Activated gamma-delta T cell treated with anti-CD3 and anti-CD28 coated beads, Interleukin-2, amount 50 U/mL, for 16 hours (primary cell): ENCODE measurements around the gene PHAF1.

ENCODE experiments used
- DNase-seq: peaks from one replicate; pipeline ENCODE4 v3.0.0-alpha.2; 2020; ENCODE audit warnings: low read depth

The PHAF1 gene

DNA sequence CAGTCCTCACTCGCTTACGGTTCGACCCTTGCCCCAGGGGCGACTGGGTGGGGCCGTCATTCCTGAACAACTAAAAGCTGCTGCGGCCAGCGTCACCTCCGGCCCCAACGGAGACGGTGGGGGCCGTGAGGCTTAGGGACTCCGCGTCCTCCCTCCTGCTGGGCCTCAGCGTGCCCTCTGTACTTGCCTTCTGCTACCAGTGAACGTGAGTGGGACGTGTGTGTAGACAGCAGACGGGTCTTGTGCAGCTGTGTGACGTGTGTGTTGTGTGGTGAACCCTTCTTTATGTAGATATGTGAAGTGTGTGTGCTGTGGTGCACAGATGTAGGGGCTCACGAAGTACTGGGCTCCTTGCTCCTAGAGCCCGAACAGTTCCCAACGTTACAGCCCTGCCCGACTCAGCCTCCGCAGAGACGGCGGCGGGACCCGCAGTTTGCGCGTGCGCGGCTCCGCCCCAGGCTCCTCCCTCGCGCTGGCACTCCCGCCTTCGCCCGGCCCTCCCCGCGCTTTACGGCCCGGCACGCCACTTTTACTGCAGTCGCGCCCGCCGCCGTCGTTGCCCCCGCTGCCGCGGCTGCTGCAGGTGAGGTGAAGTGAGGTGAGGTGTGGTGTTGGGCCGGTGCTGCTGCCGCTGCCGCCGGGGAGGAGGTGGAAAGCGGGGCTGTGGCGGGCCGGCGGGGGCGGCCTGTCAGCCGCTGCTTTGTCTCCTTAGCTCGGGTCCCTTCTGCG, at the start of gene PHAF1:
Gene PHAF1, plus strand, starts transcription at position 535 of the 729 bp plus-strand sequence. CDS start 235 bp downstream, outside the sequence.
- peak; percentile 94 for DNase-seq

DNA sequence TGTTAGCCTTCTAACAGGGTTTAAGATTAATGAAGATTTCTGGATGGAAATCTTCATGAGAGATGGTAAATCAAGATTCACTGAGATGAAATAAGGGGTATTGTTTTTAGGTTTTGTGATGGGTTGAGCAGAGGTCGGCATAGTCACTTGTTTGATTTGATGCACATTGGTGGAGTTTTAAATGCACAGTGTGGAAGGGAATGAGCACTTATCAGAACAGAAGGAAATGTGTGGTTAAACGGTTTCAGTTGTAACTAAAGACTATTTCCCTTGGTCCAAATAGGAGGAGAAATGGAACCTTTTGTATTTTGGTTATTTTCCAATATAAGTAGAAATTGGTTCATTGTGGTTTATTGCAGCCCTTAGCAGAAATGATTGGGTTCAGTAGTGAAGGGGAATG, 46.7 kb upstream of the PHAF1 start:
- no peak for DNase-seq

DNA sequence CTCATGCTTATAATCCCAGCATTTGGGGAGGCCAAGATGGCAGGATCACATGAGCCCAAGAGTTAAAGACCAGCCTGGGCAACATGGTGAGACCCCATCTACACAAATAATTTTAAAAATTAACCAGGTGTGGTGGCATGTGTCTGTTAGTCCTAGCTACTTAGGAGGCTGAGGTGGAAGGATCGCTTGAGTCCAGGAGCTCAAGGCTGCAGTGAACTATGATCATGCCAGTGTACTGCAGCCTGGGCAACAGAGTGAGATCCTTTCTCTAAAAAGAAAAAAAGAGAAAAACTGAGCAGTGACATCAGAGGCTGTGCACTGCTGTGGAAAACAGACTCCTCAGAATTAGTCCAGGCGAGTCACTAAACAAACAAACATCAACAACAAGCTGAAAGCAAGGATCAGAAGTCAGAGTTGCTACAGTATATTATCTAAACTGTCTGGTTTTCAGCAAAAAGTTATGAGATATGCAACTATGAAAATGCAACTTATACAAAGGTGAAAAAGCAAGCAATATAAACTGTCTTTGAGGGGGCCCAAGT, 41.5 kb upstream of the PHAF1 start:
- DNase-seq: no peak

DNA sequence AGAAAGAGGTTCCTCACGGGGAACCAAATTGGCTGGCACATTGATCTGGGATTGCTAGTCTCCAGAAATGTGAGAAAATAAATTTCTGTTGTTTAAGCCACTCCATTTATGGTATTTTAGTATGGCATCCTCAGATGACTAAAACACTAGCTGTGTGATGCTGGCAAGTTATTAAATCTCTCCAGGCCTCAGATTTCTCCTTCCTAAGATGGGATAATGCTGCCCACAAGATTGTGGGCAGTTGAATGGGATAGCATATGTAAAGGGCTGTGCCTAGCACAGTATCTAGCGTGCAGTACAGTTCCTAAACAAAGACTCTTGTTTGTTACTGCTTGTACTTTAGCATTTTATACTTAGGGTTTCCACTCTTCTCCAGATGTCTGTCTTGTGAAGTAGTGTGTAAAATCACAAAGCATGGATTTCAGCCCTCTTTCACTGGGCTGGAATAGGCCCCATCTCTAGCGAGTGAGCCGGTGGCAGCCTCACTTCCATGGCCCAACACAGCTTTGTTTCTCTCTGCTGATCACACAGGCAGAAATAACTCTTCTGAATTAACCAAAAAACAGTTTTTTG, 38.2 kb upstream of the PHAF1 start:
- no peak for DNase-seq

DNA sequence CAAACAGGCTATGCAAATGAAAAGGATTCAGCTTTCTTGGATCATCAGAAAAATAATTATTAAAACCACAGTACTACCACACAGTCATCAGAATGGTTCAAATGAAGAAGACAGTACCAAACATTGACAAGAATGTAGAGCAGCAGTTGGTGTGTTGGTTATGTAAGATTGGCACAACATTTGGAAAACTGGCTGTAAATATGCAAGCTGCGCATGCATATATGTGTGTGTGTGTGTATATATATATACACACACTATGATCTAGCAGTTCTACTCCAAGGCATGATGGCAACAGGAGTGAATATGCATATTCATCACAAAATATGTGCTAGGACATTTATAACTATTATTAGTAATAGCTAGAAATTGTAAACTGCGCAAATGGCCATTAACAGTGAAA, 34.4 kb upstream of the PHAF1 start:
- no peak for DNase-seq

DNA sequence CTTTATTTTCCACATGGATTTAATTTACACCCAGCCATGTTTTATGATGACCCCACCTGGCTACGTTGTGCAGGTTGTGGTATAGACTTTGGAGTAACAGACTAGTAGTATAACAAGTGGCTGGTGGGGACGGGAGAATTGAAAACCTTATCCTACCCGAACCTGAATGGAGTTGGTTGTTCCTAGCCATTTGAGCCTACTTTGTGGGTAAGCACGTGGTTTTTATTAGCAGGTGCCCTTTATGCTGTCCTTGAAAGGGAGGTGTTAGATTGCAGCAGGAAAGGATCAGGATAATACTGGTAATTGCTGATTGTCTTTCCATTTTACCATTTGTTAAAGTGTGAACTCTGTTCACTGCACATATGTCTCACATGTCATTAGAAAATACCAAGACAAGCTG, 31.9 kb upstream of the PHAF1 start:
- no peak for DNase-seq

DNA sequence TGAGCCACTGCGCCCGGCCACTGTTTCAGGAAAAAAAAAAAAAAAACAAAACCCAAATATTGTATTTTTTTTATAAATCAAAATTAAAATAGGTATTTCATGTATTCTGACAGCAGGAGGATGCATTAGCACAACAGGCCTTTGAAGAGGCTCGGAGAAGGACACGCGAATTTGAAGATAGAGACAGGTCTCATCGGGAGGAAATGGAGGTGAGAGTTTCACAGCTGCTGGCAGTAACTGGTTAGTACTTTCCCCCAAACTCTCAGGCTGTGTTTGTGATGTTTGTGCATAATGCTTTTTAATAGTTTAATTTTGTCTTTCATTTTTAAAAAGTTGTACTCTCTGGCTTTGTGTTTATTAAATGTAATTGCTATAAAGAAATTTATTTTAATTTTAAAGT, 27.6 kb upstream of the PHAF1 start:
- no peak for DNase-seq

DNA sequence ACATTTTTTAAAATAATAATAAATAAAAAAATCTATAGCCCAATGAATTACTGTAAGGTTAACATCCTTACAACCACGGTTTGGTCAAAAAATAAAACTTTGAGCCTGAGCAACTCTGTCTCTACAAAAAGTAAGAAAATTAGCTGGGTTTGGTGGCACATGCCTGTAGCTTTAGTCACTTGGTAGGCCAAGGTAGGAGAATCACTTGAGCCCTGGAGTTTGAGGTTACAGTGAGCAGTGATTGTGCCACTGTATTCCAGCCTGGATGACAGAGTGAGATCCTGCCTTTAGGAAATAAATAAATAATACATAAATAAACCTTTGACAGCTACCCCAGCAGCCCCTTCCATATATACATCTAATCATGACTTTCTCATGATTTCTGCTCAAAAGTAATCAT, 26.9 kb upstream of the PHAF1 start:
- DNase-seq: no peak

DNA sequence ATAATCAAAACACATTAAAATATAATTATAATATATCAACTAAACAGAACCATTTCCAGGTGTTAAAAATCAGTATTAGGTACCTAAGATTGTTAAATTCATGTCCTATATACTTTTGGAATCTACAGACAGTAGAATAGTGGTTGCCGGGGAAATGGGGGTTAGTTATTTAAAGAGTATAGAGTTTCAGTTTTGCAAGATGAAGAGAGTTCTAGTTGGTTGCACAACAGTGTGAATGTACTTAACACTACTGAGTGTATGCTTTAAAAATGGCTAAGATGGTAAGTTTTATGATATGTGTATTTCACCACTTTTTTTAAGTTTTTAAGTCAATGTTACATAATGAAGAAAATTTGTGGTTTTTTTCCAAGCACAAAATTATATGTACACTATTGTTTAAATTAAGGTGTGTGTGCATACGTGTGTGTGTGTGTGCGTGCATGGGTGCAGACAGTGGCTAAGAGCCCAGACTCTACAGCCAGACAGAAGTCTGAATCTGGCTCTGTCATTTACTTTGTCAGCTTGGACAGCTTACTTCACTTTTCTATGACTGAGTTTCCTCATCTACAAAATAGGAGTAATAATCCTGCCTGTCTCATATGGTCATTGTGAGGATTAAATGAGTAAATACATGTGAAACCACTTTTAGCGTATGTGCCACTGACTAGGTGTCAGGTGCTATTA, 25.3 kb upstream of the PHAF1 start:
- no peak for DNase-seq

DNA sequence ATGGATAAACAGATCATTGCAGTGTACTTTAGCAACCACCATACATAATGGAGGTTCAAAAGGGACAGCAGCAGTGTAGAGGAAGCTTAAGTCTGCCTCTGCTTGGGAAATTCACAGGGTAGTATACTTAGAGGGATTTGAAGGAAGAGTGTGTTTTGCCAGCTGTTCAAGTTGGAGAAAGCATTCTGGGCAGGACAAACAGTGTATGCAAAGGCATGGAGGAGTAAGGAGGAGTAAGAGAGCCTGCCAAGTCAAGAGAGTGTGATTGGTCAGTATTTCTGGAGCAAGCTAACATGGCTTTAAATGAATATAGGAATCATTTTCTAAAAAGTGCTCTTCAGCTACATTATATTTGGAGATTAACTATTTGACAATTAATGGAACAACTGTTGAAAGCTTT, 22.9 kb upstream of the PHAF1 start:
- no peak for DNase-seq

DNA sequence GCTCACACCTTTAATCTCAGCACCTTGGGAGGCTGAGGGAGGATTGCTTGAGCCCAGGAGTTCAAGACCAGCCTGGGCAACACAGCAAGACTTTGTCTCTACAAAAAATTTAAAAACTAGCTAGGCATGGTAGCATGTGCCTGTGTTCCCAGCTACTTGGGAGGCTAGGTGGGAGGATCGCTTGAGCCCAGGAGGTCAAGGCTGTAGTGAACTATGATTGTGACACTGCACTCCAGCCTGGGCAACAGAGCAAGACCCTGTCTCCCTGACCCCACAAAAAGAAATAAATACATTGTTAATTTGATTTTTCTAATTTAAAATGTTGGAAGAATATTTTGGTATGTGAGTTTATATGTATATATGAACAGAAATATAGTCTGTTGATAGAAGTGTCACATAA, 22.4 kb upstream of the PHAF1 start:
- no peak for DNase-seq

DNA sequence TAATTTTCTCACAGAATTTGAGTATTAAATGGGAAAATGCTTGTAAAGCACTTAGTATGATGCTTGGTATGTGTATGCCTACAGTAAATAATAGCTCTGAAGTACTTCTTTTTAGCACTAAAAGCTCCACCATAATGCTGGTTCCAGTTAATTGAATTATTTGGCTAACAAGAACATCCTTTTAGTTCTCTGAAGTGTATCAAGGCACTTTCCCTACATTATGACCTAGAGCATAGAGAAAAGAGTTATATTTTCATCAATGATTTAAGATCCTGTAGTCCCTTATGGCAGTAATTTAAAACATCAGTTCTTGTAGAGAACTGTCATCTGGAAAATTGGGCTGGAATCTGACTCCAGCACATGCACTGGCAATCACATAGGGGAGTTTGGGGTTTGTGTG, 21.9 kb upstream of the PHAF1 start:
- DNase-seq: no peak

DNA sequence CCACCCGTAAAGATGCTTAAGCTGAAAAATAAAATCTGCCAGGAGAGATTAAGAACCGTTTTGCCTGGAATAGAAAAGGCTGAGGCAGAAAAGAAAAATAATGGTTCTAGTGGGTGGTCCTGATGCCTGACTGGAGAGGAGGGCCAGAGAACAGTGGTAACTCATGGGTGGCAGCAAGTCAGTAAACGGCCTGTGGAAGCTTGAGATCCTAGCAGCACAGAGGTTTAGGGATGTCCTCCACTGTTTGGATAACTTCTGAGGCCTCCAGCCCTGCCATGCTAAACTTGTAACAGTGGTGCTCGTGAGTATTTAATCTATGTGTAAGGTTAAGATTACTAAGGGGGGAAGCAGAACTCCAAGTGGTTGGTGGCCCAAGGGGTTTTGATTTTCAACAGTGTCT, 21.2 kb upstream of the PHAF1 start:
- DNase-seq: no peak

DNA sequence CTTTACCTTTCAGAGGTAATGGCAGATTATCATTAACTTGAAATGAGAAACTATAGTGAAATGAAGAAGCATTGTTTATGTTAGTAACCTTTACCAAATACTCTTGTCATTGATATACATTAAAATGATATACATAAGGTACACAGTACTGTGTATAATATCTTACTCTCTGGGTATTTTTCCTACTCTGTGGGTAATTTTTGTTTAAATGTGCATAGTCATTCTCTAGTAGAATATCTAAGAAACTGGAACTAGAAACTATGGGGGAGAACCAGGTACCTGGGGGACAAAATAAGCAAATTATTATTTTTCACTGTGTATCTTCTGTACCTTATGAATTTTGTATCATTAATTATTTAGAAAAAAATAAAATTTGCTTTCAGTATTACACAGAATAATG, 20.6 kb upstream of the PHAF1 start:
- no peak for DNase-seq

DNA sequence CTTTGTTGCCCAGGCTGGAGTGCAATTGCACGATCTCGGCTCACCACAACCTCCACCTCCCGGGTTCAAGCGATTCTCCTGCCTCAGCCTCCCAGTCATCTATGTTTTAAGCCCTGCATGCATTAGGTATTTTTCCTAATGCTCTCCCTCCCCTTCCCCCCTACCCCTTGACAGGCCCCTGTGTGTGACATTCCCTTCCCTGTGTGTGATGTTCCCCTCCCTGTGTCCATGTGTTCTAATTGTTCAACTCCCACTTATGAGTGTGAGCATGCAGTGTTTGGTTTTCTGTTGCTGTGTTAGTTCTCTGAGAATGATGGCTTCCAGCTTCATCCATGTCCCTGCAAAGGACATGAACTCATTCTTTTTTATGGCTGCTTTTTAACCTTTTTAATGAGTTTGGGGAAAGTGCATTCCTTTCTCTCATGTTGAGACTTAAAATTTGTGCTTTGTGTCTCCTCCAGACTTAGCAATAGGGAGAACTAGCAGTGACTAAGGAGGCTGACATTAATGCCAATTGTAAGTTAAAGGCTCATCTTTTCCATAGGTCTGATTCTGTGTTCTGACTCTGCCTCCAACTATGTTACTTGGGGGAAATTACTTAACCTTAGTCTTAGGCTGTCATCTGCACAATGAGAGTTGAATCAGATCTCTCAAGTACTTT, 17.7 kb upstream of the PHAF1 start:
- no peak for DNase-seq

DNA sequence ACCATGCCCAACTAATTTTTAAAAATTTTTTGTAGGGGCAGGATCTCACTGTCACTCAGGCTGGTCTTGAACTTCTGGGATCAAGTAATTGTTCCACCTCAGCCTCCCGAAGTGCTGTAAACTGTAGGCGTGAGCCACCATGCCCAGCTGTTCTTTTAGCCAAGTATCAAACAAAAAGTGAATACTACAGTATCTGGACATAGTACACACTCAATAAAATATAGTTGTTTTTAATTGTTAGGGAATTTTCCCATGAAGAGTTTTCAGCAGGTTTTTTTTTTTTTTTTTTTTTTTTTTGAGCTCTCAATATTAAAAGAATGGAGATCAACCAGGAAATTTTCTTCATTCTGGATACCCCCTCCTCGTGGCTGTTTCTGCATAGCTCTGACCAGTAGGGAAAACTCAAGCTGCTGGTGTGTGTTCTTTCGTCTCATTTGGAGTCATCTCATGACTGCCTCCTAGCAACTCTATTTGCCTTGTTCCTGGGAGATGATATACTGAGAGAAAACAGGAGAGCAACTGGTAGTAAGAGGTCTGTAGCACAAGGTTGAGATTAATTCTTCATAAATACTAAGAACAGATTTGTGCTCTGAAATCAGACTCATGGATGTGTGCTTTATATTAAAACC, 16.5 kb upstream of the PHAF1 start:
- no peak for DNase-seq

DNA sequence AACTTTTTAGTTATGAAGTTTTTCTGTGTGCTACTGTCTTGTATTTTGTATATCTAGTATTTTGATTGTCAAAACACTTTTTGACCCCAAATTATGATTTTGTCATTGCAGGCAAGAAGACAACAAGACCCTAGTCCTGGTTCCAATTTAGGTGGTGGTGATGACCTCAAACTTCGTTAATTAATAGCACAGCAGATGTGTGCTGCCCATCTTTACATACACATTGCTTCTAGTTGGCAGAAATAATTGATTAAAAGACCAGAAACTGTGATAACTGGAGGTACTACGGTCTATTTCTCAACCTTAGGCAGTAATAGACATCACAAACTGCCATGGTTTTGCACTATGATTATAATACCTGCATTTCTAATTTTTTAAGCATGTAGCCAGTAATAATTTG, 11.1 kb upstream of the PHAF1 start:
- no peak for DNase-seq

DNA sequence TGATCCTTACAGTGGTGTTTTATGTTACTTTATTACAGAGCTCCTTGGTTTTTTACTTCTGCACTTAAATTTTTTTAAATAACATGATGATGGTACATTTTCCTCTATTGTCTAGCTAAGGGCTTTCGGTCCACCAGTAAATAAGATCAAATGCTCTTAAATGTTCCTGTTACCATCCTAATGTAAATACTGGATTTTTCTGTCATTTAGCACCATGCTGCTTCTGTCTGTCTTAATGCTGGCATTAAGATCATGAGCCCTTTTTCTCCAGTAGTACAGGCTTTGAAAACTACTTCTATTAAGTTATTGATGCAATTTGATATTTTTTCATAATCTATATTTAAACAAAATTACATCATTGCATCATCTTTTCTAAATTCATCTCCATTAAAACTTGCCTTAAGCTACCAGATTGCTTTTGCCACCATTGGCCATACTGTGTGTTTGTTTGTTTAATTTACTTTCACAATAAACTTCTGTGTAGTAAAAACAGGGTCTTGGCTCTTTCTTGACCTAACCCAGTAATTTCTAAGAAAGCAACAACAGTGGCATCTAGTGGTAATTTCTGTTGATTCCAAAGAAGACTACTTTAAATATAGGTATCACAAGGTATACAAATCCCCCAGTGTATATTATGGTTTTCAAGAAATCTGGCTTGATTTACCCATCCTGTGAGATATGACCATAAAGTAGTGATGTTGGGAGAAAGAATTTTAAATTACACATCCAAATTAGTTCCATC, 9.0 kb upstream of the PHAF1 start:
- no peak for DNase-seq

DNA sequence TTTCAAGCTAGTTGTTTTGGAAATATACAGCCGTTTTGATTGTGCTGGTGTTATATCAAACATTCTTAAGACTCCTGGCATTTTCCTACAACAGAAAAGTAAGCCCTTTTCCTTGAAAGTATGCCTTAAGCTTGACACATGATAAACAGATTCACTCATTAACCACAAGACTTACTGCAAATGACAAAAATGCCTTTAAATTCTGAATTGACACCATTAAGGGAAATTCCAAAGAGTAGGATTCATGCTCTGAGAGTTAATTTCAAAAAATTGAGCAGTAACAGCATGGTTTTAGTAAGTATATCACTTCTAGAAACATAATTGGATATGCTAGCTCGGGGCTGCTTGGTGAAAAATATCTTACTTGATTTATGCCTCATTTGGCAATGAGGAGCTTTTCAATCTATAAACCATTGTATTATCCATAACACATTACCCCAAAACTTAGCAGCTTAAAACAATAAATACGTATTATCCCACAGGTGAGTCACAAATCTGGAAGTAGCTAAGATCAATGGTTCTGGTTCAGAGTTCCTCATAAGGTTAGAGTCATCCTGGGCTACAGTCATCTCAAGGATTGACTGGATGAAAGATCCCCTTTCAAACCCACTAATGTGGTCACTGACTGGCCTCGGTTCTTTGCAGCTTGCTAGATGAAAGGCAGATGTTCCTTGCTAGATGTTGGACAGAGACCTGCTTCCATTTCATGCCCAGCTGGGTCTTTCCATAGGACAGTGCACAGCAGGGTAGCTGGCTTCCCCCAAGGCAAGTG, 8.2 kb upstream of the PHAF1 start:
- DNase-seq: no peak

DNA sequence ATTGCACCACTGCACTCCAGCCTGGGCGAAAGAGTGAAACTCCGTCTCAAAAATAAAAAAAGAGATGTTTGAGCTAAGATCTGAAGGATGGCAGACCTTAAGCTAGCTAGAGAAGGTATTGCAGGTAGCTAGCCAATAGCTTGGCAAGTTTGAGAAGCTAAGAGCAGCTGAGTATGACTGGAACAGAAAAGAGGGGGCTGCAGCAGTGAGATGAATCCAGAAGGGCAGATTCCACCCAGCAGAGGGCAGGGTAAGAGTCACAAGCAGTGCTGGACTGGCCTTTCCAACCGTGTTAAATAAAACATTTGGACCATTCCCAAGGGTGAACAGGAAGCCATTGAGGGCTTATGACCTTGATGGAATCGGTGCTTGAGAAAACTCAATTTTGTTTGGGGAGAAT, 5.7 kb upstream of the PHAF1 start:
- DNase-seq: no peak

DNA sequence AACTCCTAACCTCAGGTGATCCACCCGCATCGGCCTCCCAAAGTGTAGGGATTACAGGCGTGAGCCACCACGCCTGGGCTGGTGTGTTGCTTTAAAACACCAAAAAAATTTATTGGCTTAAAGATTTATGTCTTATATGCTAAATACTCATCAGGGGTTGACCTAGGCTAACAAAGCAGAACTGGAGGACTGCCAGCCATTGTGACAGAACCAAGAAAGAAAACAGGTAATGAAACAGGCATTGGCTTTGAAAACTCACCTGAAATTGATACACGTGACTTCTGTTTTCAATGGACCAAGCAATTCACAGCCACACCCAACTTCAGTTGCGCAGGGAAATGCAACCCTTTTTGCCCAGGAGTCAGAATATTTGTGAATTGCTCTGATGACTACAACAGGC, 4.9 kb upstream of the PHAF1 start:
- DNase-seq: no peak
